Right lobe of liver (tissue), 6 donors: Measurements from ENCODE around the gene FRMD4A. TPM values are rescaled to one million over a fixed set of nuclear protein-coding genes. Genes with fewer than 3 reads are reported as not detected.

Experiments
- ATAC-seq, 4 donors: fragments of 200-7000 bp; cut with Tn5 transposase; one replicate each; pipeline ENCODE4 v1.9.1; 2020; ENCODE audit warnings: mild to moderate bottlenecking in 4 of 4, moderate library complexity in 4 of 4
- DNase-seq, 3 donors: peaks; one replicate each; pipeline ENCODE4 v3.0.0-alpha.2; 2020
- H3K27ac ChIP-seq, 3 donors: fragments of 200-600 bp; one replicate each; pipeline ENCODE4 v1.8.0; 2022
- H3K27me3 ChIP-seq, 2 donors: fragments of 200-600 bp; one replicate each; pipeline ENCODE4 v1.8.0; 2022
- H3K36me3 ChIP-seq, 4 donors: fragments of 200-600 bp; sonication (generic) in 1 of 4; one replicate each; pipeline versions ENCODE4 v1.5.1 to v1.8.0; 2017 to 2022; ENCODE audit warnings: control low read depth in 1 of 4
- H3K4me1 ChIP-seq, 4 donors: fragments of 200-600 bp; sonication (generic) in 1 of 4; one replicate each; pipeline versions ENCODE4 v1.5.1 to v1.8.0; 2017 to 2022; ENCODE audit warnings: control low read depth in 1 of 4
- H3K4me3 ChIP-seq, 3 donors: fragments of 200-600 bp; one replicate each; pipeline ENCODE4 v1.8.0; 2022
- H3K9me3 ChIP-seq, 4 donors: fragments of 200-600 bp; sonication (generic) in 1 of 4; one replicate each; pipeline versions ENCODE4 v1.5.1 to v1.8.0; 2017 to 2022; ENCODE audit warnings: control low read depth in 1 of 4
- CTCF ChIP-seq, 4 donors: fragments of 200-600 bp in 3 of 4; fragments of 450-650 bp in 1 of 4; IDR thresholded peaks; one replicate each; pipeline versions ENCODE4 v1.5.1 to v1.8.0; 2016 to 2022; ENCODE audit warnings: antibody characterized with exemption in 4 of 4, mild to moderate bottlenecking in 2 of 4
- POLR2A ChIP-seq: fragments of 450-650 bp; IDR thresholded peaks from one replicate; pipeline ENCODE4 v1.6.1; 2017; ENCODE audit warnings: antibody characterized with exemption, mild to moderate bottlenecking
- WGBS: methylation state at CpG from one replicate; pipeline ENCODE4 v1.1.6; 2018; ENCODE audit warnings: low coverage, low lambda C conversion rate; ENCODE audit not compliant: insufficient coverage; ENCODE audit errors: missing lambda C conversion rate; 5-methylcytosine and 5-hydroxymethylcytosine counted together
- intact Hi-C, 2 donors: fragments of 100-400 bp; cut with DNase I; formaldehyde crosslinking; loops; one replicate each; pipeline versions ENCODE4 v1.11.2 to v1.14.1; 2022
- total RNA-seq, 6 experiments: library from RNA; depleted of rRNA in 2 of 6; stranded (reverse); fragments of >200 nt in 2 of 6; fragmentation: NEBNext Ultra II Directional in 3 of 6; extraction: Animal tissue kit (Norgen Biotek cat#: 25700) in 3 of 6; gene quantifications; one replicate each; pipeline versions ENCODE4 v1.1.0 to v1.2.4, GENCODE V29; 2016 to 2023
- donor health status: DM: no; HTN: yes; CAD: no.
- donor health status: DM: no; HTN: no; CAD: no.
- donor health status: DM: no; HTN: no; CAD: no.
- donor health status: DM: no; HTN: yes; CAD: no.
- donor health status: DM: no; HTN: yes; CAD: no.

The FRMD4A gene
- total RNA-seq, 6 experiments from 2014 or later: 8.4 to 22.8 (median 13.3) TPM

GRCh38 chr10:14259696-14260566, 70.8 kb downstream of the FRMD4A start:
- H3K36me3 ChIP-seq: no peaks in the 10 kb centered on the region
- H3K4me1 ChIP-seq: peaks cover 0 to 5% (median 0%) of the 10 kb centered on the region in 4 donors
- no peak overlapping the region for H3K4me3 ChIP-seq
- WGBS: 19% methylated on average over 6 of the region's 7 CpGs
- H3K27ac ChIP-seq: no peak overlapping the region
- DNase-seq: peak; percentile 32 to 76 (median 66)
- no peak for TF ChIP-seq POLR2A
- no peak for TF ChIP-seq CTCF (IDR thresholded peaks at IDR 0.05)
- no peaks in the 10 kb centered on the region for H3K9me3 ChIP-seq
- intact Hi-C loops: no loop called here
- H3K27me3 ChIP-seq: no peaks in the 10 kb centered on the region
- peak; percentile 99 to 100 (median 99) for ATAC-seq

GRCh38 chr10:14254368-14254767, 76.4 kb downstream of the FRMD4A start:
- Histone ChIP-seq H3K9me3 (no peaks in the 10 kb centered on the region), H3K36me3 (no peaks in the 10 kb centered on the region), H3K4me3 (no peak overlapping the region), H3K27me3 (no peaks in the 10 kb centered on the region), H3K4me1 (no peaks in the 10 kb centered on the region), H3K27ac (no peak overlapping the region)
- no peak for DNase-seq
- intact Hi-C loops: no loop called here
- 81% methylated on average over 2 of the region's 2 CpGs for WGBS
- TF ChIP-seq POLR2A (no peak), CTCF (IDR thresholded peaks at IDR 0.05) (no peak)
- ATAC-seq: no peak

- WGBS: 81% methylated on average over 5 of the region's 5 CpGs
- intact Hi-C loops: no loop called here
Observed at GRCh38 chr10:14253711-14254110, 77.0 kb downstream of the FRMD4A start.

GRCh38 chr10:14253079-14253478, 77.6 kb downstream of the FRMD4A start:
- DNase-seq: no peak

More at GRCh38 chr10:14253711-14254110, 77.0 kb downstream of the FRMD4A start:
- Histone ChIP-seq H3K4me3 (no peak overlapping the region), H3K27me3 (no peaks in the 10 kb centered on the region), H3K27ac (no peak overlapping the region), H3K4me1 (no peaks in the 10 kb centered on the region), H3K36me3 (no peaks in the 10 kb centered on the region), H3K9me3 (no peaks in the 10 kb centered on the region)
- TF ChIP-seq POLR2A (no peak), CTCF (IDR thresholded peaks at IDR 0.05) (no peak)
- DNase-seq: no peak
- no peak for ATAC-seq

More at GRCh38 chr10:14253079-14253478, 77.6 kb downstream of the FRMD4A start:
- TF ChIP-seq CTCF (IDR thresholded peaks at IDR 0.05) (no peak), POLR2A (no peak)
- Histone ChIP-seq H3K27me3 (no peaks in the 10 kb centered on the region), H3K27ac (no peak overlapping the region), H3K36me3 (no peaks in the 10 kb centered on the region), H3K9me3 (no peaks in the 10 kb centered on the region), H3K4me1 (no peaks in the 10 kb centered on the region), H3K4me3 (no peak overlapping the region)
- WGBS: 58% methylated on average over 3 of the region's 3 CpGs
- ATAC-seq: no peak
- intact Hi-C loops: no loop called here
